Stimulated activated CD4-positive, alpha-beta T cell treated with anti-CD3 and anti-CD28 coated beads, TNF-alpha, amount 100 ng/mL, for 48 hours (primary cell): ENCODE data around the gene OBSCN.

Source experiments
- DNase-seq, 3 donors: peaks; one replicate each; pipeline ENCODE4 v3.0.0-alpha.2; 2020; ENCODE audit warnings: low read depth in 3 of 3

OBSCN gene

DNA sequence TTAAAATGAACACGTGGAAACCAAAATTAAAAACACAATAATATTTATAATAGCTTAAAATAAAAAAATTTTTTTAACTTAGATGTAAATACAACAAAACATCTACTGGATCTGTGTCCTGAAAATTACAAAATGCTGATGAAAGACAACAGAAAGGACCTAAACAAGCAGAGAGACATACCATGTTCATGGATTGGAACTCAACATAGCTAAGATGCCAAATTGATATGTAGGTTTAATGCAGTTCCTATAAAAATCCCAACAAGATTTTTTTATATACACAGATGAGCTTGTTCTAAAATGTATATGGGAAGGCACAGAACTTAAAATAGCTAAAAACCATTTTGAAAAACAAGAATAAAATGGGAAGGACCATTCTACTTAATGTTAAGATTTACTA lies 117.4 kb downstream of the OBSCN start:
- no peak for DNase-seq

- DNase-seq = no peak
Observed at GRCh38 chr1:228329887-228330286, 122.0 kb downstream of the OBSCN start.

- no peak for DNase-seq
Observed at GRCh38 chr1:228332797-228333738, 125.2 kb downstream of the OBSCN start.

- no peak for DNase-seq
Observed at GRCh38 chr1:228333739-228334115, 125.9 kb downstream of the OBSCN start.

GRCh38 chr1:228334226-228334935 lies 126.5 kb downstream of the OBSCN start:
- DNase-seq = no peak

DNA sequence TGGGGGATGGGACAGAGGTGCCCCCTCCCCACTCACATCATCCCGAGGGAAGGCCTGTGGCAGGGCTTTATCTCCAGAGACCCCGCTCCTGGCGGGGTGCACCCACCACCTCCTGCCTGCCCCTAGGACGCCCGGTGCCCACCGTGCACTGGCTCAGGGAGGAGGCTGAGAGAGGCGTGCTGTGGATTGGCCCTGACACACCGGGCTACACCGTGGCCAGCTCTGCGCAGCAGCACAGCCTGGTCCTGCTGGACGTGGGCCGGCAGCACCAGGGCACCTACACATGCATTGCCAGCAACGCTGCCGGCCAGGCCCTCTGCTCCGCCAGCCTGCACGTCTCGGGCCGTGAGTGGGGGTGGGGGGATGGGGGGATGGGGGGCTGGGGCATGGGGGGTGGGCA lies 127.1 kb downstream of the OBSCN start:
- DNase-seq = no peak

- DNase-seq = no peak
Observed at GRCh38 chr1:228335406-228336307, 127.8 kb downstream of the OBSCN start.

GRCh38 chr1:228336308-228337030 lies 128.6 kb downstream of the OBSCN start:
- no peak for DNase-seq

DNA sequence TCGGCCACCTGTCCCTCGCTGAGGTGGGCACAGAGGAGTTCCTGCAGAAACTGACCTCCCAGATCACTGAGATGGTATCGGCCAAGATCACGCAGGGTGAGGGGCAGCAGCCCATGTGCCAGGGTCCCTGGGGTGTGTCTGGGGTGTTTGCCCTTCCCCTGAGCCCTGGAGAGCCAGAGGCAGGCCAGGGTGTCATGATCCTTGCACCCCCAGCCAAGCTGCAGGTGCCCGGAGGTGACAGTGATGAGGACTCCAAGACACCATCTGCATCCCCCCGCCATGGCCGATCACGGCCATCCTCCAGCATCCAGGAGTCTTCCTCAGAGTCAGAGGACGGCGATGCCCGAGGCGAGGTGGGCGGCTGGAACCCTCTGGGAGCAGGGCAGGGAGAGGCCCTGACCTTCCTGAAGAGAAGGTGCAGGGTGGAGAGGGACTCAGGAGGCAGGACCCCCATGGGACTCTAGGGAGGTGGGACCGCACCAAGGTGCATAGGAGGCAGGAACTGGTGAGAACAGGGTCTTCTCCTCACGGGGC lies 129.3 kb downstream of the OBSCN start:
- DNase-seq = no peak

- DNase-seq = no peak
Observed at GRCh38 chr1:228337711-228338520, 130.1 kb downstream of the OBSCN start.

- DNase-seq = no peak
Observed at GRCh38 chr1:228338521-228339051, 130.7 kb downstream of the OBSCN start.

DNA sequence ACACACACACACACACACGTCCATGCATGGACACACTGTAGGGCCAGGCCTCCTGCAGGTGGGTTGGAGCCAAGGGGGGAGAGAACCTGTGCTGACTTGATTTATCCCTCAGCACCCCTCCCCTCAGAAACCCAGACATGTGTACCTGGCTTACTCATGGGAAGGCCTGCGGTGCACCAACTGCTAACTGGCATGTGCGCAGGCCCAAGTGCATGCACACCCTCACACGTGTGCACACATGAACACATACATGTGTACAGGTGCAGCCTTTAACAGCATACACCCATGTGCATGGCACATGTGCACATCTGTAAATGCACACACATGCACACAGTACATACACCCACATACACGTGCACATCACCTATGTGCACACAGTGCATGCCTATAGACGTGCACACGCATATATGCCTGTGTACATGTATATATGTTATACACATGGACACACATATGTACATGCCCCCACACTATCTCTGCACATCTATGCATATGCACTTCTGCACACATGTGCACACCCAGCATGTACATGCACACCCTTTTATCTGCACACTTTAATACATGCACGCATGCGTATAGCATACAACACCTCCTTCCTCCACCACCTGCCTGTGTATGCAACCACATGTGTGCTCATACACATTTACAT lies 131.3 kb downstream of the OBSCN start:
- no peak for DNase-seq

GRCh38 chr1:228339766-228340685 lies 132.2 kb downstream of the OBSCN start:
- no peak for DNase-seq

DNA sequence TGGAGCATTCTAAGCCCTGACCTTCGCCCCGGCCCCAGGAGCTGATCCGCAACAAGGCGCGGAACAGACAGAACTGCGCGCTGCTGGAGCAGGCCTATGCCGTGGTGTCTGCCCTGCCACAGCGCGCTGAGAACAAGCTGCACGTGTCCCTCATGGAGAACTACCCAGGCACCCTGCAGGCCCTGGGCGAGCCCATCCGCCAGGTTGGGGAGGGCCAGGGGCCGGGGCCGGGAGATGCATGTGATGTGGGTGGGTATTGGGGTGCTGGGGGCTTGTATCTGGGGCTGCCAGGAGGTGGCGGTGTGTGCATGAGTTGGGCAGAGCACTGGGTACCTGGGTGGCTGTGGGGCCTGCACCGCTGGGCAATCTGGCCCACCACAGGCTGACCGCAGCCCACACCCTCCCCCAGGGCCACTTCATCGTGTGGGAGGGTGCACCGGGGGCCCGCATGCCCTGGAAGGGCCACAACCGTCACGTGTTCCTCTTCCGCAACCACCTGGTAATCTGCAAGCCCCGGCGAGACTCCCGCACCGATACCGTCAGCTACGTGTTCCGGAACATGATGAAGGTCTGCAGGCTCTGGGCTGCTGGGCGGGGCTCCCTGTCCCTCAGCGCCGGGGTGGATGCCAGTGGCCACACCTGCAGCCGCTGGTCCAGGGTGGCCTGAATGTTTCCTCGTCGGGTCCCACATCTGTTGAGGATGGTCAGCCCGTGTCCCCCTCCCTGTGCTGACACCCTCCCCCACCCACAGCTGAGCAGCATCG lies 133.0 kb downstream of the OBSCN start:
- no peak for DNase-seq

GRCh38 chr1:228341450-228341813 lies 133.6 kb downstream of the OBSCN start:
- no peak for DNase-seq

DNA sequence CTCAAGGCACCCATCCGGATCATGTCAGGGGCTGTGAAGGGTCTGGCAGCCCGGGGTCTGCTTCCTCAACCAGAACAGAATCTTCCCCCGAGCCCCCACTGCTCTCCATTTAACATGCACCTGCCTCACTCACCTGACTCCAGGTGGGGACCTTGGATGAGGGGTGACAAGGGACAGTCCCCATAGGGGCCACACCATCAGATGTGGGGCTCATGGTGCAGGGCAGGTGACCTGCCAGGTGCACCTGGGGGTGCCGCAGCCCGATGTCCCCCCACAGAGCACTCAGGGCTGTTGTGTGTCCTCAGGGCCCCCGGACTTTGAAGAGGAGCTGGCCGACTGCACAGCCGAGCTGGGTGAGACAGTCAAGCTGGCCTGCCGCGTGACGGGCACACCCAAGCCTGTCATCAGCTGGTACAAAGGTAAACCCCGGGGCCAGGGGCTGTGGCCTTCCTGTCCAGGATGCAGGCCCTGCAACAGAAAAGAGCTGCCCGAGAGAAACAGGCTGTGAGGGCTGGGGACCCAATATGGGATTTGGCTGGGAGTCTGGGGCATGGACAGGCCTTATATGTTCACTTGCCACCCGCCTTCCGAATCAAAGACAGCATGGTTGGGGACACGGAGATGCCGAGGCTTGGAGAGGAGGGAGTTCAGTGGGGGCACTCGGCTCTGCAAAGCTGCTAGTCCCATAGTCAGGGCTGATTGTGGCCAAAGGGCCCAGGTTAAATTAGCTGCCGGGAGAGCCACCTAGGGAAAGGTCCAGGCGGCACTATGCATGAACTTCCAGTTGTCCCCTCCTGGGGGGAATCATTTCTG lies 134.2 kb downstream of the OBSCN start:
- no peak for DNase-seq
